A549 (cell line): ENCODE data around the gene STN1. TPM values are rescaled to one million over a fixed set of nuclear protein-coding genes. Genes with fewer than 3 reads are reported as not detected.

ENCODE experiments used
- ATAC-seq, 2 experiments: fragments of 200-7000 bp in 1 of 2; fragments of >200 bp in 1 of 2; cut with Nextera tagmentation in 1 of 2; cut with Tn5 transposase in 1 of 2; 3 replicates each; pipeline versions ENCODE4 v1.8.0 to v1.9.1; 2018 to 2020; ENCODE audit warnings: mild to moderate bottlenecking in 1 of 2, moderate library complexity in 1 of 2
- CTCF ChIA-PET: fragments of 300-600 bp; sonication (Branson Sonifier 250); formaldehyde crosslinking; extraction: SDS; loops from one replicate; lab custom pipeline; 2021; ENCODE audit warnings: antibody characterized with exemption, inconsistent platforms; lab: Yijun Ruan, JAX
- POLR2A ChIA-PET: fragments of 350-600 bp; formaldehyde crosslinking; extraction: SDS; loops from one replicate; lab custom pipeline; 2021; ENCODE audit warnings: antibody characterized with exemption, inconsistent platforms; lab: Yijun Ruan, JAX
- DNase-seq, 2 experiments: peaks; one replicate each; pipeline versions ENCODE4 v3.0.0 to v3.0.0-alpha.2; 2011 to 2016; ENCODE audit warnings: low read depth in 1 of 2, low spot score in 1 of 2
- FAIRE-seq: peaks from 2 replicates; lab custom pipeline; 2011; peaks lifted over from hg19 to GRCh38; lab: Jason Lieb, UNC
- H3K27ac ChIP-seq, 2 experiments: fragments of >200 bp; sonication (Bioruptor Twin); formaldehyde crosslinking; 3 replicates each; pipeline ENCODE4 v1.5.1; 2016 to 2017
- H3K4me1 ChIP-seq: fragments of >200 bp; sonication (Bioruptor Twin); formaldehyde crosslinking; 3 replicates; pipeline ENCODE4 v1.6.1; 2016
- H3K4me2 ChIP-seq: fragments of >200 bp; sonication (Bioruptor Twin); formaldehyde crosslinking; 3 replicates; pipeline ENCODE4 v1.6.1; 2016
- H3K4me3 ChIP-seq: fragments of >200 bp; sonication (Bioruptor Twin); formaldehyde crosslinking; 3 replicates; pipeline ENCODE4 v1.5.1; 2016
- H3K9me3 ChIP-seq: fragments of >200 bp; sonication (Bioruptor Twin); formaldehyde crosslinking; 3 replicates; pipeline ENCODE4 v1.6.1; 2016
- BHLHE40 ChIP-seq: IDR thresholded peaks from 2 replicates; pipeline ENCODE4 v1.6.1; 2012; ENCODE audit warnings: low read depth, low read length, inconsistent platforms
- CBX8 ChIP-seq: fragments of 200-600 bp; sonication (generic); IDR thresholded peaks from 2 replicates; pipeline ENCODE4 v1.6.1; 2016
- ESRRA ChIP-seq: fragments of 150-350 bp; IDR thresholded peaks from 2 replicates; pipeline ENCODE4 v1.6.1; 2014; ENCODE audit warnings: mild to moderate bottlenecking, low read length, borderline replicate concordance
- JUN ChIP-seq, 2 experiments: fragments of >200 bp; sonication (Bioruptor Twin); formaldehyde crosslinking; IDR thresholded peaks; 2 replicates in 1 of 2; 3 replicates in 1 of 2; pipeline ENCODE4 v1.6.1; 2016 to 2017
- JUNB ChIP-seq: fragments of >200 bp; sonication (Bioruptor Twin); formaldehyde crosslinking; IDR thresholded peaks from 2 replicates; pipeline ENCODE4 v1.6.1; 2016
- MAZ ChIP-seq: fragments of 150-350 bp; IDR thresholded peaks from 2 replicates; pipeline ENCODE4 v1.6.1; 2014; ENCODE audit warnings: antibody characterized with exemption, low read depth, low read length, borderline replicate concordance
- NFE2L2 ChIP-seq: fragments of 150-350 bp; conservative IDR thresholded peaks from 2 replicates; pipeline ENCODE4 v1.6.1; 2014; ENCODE audit warnings: low read length
- NPAS2 ChIP-seq: fragments of 250-450 bp; sonication (Bioruptor Pico); IDR thresholded peaks from 2 replicates; pipeline ENCODE4 v1.8.0; 2022; ENCODE audit warnings: mild to moderate bottlenecking, moderate library complexity, borderline replicate concordance
- NR3C1 ChIP-seq: fragments of >200 bp; sonication (Bioruptor Twin); formaldehyde crosslinking; IDR thresholded peaks from 3 replicates; pipeline ENCODE4 v1.6.1; 2017
- RARB ChIP-seq: fragments of 250-450 bp; sonication (Bioruptor Pico); IDR thresholded peaks from 2 replicates; pipeline ENCODE4 v1.8.0; 2021; ENCODE audit warnings: mild to moderate bottlenecking, moderate library complexity
- RFX5 ChIP-seq: fragments of 450-650 bp; IDR thresholded peaks from 2 replicates; pipeline ENCODE4 v1.7.1; 2014; ENCODE audit warnings: antibody characterized with exemption, mild to moderate bottlenecking, moderate library complexity
- RNF2 ChIP-seq: fragments of 200-600 bp; sonication (generic); IDR thresholded peaks from 2 replicates; pipeline ENCODE4 v1.6.1; 2016; ENCODE audit warnings: low read depth, mild to moderate bottlenecking, antibody characterized with exemption, moderate library complexity, borderline replicate concordance
- TP53 ChIP-seq: fragments of 250-450 bp; sonication (Bioruptor Pico); IDR thresholded peaks from 2 replicates; pipeline ENCODE4 v1.5.0; 2021; ENCODE audit warnings: mild to moderate bottlenecking, moderate library complexity
- ZSCAN20 ChIP-seq: fragments of 250-450 bp; sonication (Bioruptor Pico); IDR thresholded peaks from 2 replicates; pipeline ENCODE4 v1.8.0; 2022; ENCODE audit warnings: mild to moderate bottlenecking, moderate library complexity
- WGBS: methylation state at CpG from one replicate; pipeline ENCODE4 v1.1.6; 2017; ENCODE audit errors: missing lambda C conversion rate; 5-methylcytosine and 5-hydroxymethylcytosine counted together
- polyA plus RNA-seq, 4 experiments: library from polyadenylated mRNA; depleted of rRNA in 3 of 4; stranded (reverse); fragments of >200 nt; fragmentation: RNase III in 1 of 4; extraction: RNeasy Plus Mini Kit Qiagen cat#74134 plus additional on column Dnase treatment in 1 of 4; gene quantifications; 2 replicates in 3 of 4; 3 replicates in 1 of 4; pipeline ENCODE4 v1.2.3, GENCODE V29; 2011 to 2017
- TF ChIP-seq, protein P1 (sequence below): fragments of 450-650 bp; IDR thresholded peaks from 2 replicates; pipeline ENCODE4 v1.6.1; 2014; ENCODE audit warnings: antibody characterized with exemption
- TF ChIP-seq, protein P2 (sequence below): fragments of >200 bp; sonication (Bioruptor Twin); formaldehyde crosslinking; IDR thresholded peaks from 3 replicates; pipeline ENCODE4 v1.6.1; 2016
- TF ChIP-seq, protein P3 (sequence below): fragments of 200-600 bp; sonication (generic); IDR thresholded peaks from 2 replicates; pipeline ENCODE4 v1.6.1; 2016; ENCODE audit warnings: antibody characterized with exemption, mild to moderate bottlenecking, moderate library complexity

Gene STN1
- polyA plus RNA-seq, 2 of the 4 experiments (the other 2 are of a cell fraction): 17.1 to 34.5 TPM

DNA sequence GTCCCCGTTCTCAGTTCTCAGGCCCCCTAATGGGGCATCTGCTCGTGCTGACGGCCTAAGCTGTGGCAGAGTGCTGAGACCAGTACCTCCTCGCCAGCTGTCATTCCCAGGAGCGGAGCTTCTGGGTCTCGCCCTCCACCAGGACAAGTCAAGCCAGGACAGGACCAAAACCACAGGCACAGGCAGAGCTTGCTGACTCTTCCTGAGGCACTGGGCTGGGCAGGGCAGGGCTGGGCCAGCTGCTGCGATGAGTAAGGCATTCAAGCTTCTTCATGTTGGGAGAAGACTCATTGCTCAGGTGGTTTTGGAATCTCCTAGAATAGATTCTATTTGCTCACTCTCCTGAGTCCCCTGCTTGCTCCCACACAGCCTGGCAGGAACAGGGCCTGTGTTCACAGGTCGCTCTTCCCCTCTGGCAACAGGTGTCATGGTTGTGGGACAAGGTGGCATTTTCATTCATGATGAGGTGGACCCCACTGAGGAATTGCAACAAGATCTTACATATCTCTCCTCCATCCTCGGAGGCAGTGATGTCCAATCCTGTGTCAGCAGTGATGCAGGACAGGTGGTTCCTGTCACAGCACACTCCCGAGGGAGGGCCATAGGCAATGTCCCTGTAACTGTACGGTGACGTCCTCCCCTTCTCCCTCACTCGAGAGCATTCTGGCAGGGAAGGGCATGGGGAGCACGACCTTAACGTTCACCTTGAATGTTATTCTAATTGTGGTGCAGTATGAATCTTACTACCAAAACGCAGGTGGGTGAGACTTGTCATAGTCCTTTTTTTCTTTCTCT is 45.6 kb downstream of the STN1 start:
- ATAC-seq: peak; percentile 65 to 79

DNA sequence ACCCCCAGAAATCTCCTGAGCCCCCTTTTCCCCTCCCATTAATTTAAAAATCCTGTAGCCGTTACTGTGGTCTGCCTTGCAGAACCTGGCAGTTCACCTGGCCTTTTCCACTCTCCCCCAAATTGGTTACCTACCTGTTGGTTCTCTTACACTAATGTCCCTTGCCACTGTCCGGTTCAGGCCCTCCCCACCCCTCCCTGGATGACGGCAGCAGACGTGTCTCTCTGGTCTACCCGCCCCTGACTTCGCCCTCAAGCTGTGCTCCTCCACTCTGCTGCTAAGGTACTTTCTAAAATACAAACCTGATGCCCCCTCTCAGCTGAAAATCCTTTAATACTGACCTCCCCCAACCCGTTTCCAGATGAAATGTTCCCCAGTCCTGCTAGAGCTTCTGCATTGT is 47.0 kb downstream of the STN1 start:
- Histone ChIP-seq H3K4me3 (no peak overlapping the region), H3K27ac (peak overlapping the region in 1 of 2 experiments; percentile 40; a peak in 3 of 6 replicates), H3K9me3 (peaks cover 4% of the 10 kb centered on the region; the same call in 2 of the 3 replicates), H3K4me2 (0 out of 3 replicates have a peak overlapping the region, but pooled peaks have one; percentile 31), H3K4me1 (peaks cover 15% of the 10 kb centered on the region; the same call in 2 of the 3 replicates)
- DNase-seq (no peak), FAIRE-seq (no peak), ATAC-seq (no peak)
- POLR2A ChIA-PET: interaction anchor here (0.5 kb wide), 1 partner anchor 102 kb away, joined by 4 read pairs; no protein-coding TSS in a partner anchor
- TF ChIP-seq ZSCAN20 (CRISPR knock-in tag): no peak
- no peak for TF ChIP-seq TP53
- no peak for TF ChIP-seq MAZ
- TF ChIP-seq NFE2L2: no peak
- TF ChIP-seq NR3C1: no peak
- TF ChIP-seq, protein P1, sequence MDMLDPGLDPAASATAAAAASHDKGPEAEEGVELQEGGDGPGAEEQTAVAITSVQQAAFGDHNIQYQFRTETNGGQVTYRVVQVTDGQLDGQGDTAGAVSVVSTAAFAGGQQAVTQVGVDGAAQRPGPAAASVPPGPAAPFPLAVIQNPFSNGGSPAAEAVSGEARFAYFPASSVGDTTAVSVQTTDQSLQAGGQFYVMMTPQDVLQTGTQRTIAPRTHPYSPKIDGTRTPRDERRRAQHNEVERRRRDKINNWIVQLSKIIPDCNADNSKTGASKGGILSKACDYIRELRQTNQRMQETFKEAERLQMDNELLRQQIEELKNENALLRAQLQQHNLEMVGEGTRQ: no peak
- CTCF ChIA-PET: interaction anchor here (1.1 to 5.9 kb wide), 5 partner anchors 10 to 185 kb away, joined by 3 to 26 read pairs (median 3); no protein-coding TSS in a partner anchor
- WGBS: 82% methylated on average over 6 of the region's 7 CpGs

More for the DNA sequence above, 45.6 kb downstream of the STN1 start:
- no peak for FAIRE-seq
- ChIA-PET POLR2A (no interaction called here), CTCF (interaction anchor here (1.1 to 5.9 kb wide), 7 partner anchors 9 to 186 kb away, joined by 3 to 32 read pairs (median 4); no protein-coding TSS in a partner anchor)
- peaks cover 15% of the 10 kb centered on the region; the same call in 2 of the 3 replicates for H3K4me1 ChIP-seq
- 0 out of 3 replicates have a peak overlapping the region, but pooled peaks have one; percentile 19 for H3K4me2 ChIP-seq
- H3K27ac ChIP-seq: peak overlapping the region in 1 of 2 experiments; percentile 28; a peak in 2 of 6 replicates
- 88% methylated on average over 15 of the region's 16 CpGs for WGBS
- TF ChIP-seq RARB (CRISPR knock-in tag): no peak
- TF ChIP-seq, protein P2, sequence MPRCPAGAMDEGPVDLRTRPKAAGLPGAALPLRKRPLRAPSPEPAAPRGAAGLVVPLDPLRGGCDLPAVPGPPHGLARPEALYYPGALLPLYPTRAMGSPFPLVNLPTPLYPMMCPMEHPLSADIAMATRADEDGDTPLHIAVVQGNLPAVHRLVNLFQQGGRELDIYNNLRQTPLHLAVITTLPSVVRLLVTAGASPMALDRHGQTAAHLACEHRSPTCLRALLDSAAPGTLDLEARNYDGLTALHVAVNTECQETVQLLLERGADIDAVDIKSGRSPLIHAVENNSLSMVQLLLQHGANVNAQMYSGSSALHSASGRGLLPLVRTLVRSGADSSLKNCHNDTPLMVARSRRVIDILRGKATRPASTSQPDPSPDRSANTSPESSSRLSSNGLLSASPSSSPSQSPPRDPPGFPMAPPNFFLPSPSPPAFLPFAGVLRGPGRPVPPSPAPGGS: no peak
- no peak for TF ChIP-seq ESRRA
- TF ChIP-seq JUNB: no peak
- TF ChIP-seq CBX8: no peak
- TF ChIP-seq, protein P3, sequence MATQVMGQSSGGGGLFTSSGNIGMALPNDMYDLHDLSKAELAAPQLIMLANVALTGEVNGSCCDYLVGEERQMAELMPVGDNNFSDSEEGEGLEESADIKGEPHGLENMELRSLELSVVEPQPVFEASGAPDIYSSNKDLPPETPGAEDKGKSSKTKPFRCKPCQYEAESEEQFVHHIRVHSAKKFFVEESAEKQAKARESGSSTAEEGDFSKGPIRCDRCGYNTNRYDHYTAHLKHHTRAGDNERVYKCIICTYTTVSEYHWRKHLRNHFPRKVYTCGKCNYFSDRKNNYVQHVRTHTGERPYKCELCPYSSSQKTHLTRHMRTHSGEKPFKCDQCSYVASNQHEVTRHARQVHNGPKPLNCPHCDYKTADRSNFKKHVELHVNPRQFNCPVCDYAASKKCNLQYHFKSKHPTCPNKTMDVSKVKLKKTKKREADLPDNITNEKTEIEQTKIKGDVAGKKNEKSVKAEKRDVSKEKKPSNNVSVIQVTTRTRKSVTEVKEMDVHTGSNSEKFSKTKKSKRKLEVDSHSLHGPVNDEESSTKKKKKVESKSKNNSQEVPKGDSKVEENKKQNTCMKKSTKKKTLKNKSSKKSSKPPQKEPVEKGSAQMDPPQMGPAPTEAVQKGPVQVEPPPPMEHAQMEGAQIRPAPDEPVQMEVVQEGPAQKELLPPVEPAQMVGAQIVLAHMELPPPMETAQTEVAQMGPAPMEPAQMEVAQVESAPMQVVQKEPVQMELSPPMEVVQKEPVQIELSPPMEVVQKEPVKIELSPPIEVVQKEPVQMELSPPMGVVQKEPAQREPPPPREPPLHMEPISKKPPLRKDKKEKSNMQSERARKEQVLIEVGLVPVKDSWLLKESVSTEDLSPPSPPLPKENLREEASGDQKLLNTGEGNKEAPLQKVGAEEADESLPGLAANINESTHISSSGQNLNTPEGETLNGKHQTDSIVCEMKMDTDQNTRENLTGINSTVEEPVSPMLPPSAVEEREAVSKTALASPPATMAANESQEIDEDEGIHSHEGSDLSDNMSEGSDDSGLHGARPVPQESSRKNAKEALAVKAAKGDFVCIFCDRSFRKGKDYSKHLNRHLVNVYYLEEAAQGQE: no peak
- TF ChIP-seq RFX5: no peak
- TF ChIP-seq NPAS2 (CRISPR knock-in tag): no peak
- TF ChIP-seq BHLHE40: no peak
- no peak for TF ChIP-seq JUN (IDR thresholded peaks at IDR 0.05)
- TF ChIP-seq RNF2: no peak
- H3K4me3 ChIP-seq: no peak overlapping the region
- DNase-seq: peak in 1 of 2 experiments; percentile 35
- H3K9me3 ChIP-seq: no peaks in the 10 kb centered on the region
